Ovary (tissue), 3 donors: Measurements from ENCODE around the gene FANCL.
"Not testable (repeated sequence)": the region's sequence is repeated elsewhere in the genome, so short reads cannot be mapped to it uniquely, and the experiment has no call there.

Experiments
- EP300 ChIP-seq: sonication (generic); formaldehyde crosslinking; IDR thresholded peaks from one replicate; pipeline ENCODE4 v1.6.1; 2017; ENCODE audit warnings: antibody characterized with exemption
- POLR2A ChIP-seq: fragments of 450-650 bp; IDR thresholded peaks from one replicate; pipeline ENCODE4 v1.6.1; 2017; ENCODE audit warnings: antibody characterized with exemption, mild to moderate bottlenecking, moderate library complexity
- TF ChIP-seq, protein P1 (sequence below), 3 donors: fragments of 450-650 bp in 2 of 3; fragments of 200-600 bp in 1 of 3; IDR thresholded peaks; one replicate each; pipeline versions ENCODE4 v1.5.1 to v1.8.0; 2016 to 2022; ENCODE audit warnings: antibody characterized with exemption in 3 of 3, mild to moderate bottlenecking in 1 of 3
- donor health status: DM: no; HTN: no; CAD: no.

GRCh38 chr2:58177187-58177586, 63.9 kb downstream of the FANCL start:
- TF ChIP-seq, protein P1, sequence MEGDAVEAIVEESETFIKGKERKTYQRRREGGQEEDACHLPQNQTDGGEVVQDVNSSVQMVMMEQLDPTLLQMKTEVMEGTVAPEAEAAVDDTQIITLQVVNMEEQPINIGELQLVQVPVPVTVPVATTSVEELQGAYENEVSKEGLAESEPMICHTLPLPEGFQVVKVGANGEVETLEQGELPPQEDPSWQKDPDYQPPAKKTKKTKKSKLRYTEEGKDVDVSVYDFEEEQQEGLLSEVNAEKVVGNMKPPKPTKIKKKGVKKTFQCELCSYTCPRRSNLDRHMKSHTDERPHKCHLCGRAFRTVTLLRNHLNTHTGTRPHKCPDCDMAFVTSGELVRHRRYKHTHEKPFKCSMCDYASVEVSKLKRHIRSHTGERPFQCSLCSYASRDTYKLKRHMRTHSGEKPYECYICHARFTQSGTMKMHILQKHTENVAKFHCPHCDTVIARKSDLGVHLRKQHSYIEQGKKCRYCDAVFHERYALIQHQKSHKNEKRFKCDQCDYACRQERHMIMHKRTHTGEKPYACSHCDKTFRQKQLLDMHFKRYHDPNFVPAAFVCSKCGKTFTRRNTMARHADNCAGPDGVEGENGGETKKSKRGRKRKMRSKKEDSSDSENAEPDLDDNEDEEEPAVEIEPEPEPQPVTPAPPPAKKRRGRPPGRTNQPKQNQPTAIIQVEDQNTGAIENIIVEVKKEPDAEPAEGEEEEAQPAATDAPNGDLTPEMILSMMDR (IDR thresholded peaks at IDR 0.05), result not testable (repeated sequence)
- TF ChIP-seq POLR2A, EP300: not testable (repeated sequence)
